Measurements from ENCODE around the gene HDAC4.

DNA sequence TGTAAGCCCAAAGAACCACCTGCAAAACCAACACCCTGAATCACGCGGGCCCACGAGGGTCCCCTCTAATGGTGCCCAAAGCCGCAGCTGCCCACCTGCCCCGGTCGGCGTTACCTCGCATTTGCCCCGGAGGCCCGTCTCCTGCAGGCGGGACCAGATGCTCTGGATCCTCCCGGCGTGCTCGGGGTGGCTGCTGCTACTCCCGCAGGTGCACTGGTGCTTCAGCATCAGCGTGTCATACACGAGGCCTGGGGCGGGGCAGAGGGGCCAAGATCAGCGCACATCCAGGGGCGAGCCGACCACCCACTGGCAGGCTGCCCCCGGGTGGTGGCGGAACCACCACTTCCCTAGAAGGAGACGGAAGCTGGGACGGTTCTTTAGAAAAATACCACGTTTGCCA lies 292.9 kb downstream of the HDAC4 start:
- TF ChIP-seq, protein P1, sequence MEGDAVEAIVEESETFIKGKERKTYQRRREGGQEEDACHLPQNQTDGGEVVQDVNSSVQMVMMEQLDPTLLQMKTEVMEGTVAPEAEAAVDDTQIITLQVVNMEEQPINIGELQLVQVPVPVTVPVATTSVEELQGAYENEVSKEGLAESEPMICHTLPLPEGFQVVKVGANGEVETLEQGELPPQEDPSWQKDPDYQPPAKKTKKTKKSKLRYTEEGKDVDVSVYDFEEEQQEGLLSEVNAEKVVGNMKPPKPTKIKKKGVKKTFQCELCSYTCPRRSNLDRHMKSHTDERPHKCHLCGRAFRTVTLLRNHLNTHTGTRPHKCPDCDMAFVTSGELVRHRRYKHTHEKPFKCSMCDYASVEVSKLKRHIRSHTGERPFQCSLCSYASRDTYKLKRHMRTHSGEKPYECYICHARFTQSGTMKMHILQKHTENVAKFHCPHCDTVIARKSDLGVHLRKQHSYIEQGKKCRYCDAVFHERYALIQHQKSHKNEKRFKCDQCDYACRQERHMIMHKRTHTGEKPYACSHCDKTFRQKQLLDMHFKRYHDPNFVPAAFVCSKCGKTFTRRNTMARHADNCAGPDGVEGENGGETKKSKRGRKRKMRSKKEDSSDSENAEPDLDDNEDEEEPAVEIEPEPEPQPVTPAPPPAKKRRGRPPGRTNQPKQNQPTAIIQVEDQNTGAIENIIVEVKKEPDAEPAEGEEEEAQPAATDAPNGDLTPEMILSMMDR (IDR thresholded peaks at IDR 0.05): no peak
- TF ChIP-seq POLR2A (IDR thresholded peaks at IDR 0.05): no peak
